Neural progenitor cell (in vitro differentiated cells): ENCODE results near the gene SIM2. TPM values are rescaled to one million over a fixed set of nuclear protein-coding genes. Genes with fewer than 3 reads are reported as not detected.

ENCODE experiments used
- DNase-seq: peaks from one replicate; pipeline ENCODE4 v3.0.0-alpha.2; 2016; ENCODE audit warnings: low spot score
- H2AFZ ChIP-seq: fragments of 200-600 bp; sonication (generic); replicated peaks from 2 replicates; pipeline ENCODE4 v1.6.1; 2016; ENCODE audit warnings: antibody characterized with exemption
- H3F3A ChIP-seq: fragments of 200-600 bp; sonication (generic); 2 replicates; pipeline ENCODE4 v1.6.1; 2016; ENCODE audit warnings: antibody characterized with exemption, low read depth
- H3K27ac ChIP-seq: fragments of 200-600 bp; sonication (generic); 2 replicates; pipeline ENCODE4 v1.5.1; 2016; ENCODE audit warnings: mild to moderate bottlenecking
- H3K27me3 ChIP-seq: fragments of 200-600 bp; sonication (generic); 2 replicates; pipeline ENCODE4 v1.6.1; 2016; ENCODE audit warnings: mild to moderate bottlenecking, moderate library complexity
- H3K36me3 ChIP-seq: fragments of 200-600 bp; sonication (generic); 2 replicates; pipeline ENCODE4 v1.5.1; 2016
- H3K4me1 ChIP-seq: fragments of 200-600 bp; sonication (generic); 2 replicates; pipeline ENCODE4 v1.6.1; 2016; ENCODE audit warnings: mixed run types
- H3K4me2 ChIP-seq: fragments of 200-600 bp; sonication (generic); 2 replicates; pipeline ENCODE4 v1.6.1; 2016
- H3K4me3 ChIP-seq: fragments of 200-600 bp; sonication (generic); 2 replicates; pipeline ENCODE4 v1.5.1; 2016
- H3K79me2 ChIP-seq: fragments of 200-600 bp; sonication (generic); 2 replicates; pipeline ENCODE4 v1.6.1; 2016; ENCODE audit warnings: low read depth
- H3K9ac ChIP-seq: fragments of 200-600 bp; sonication (generic); 2 replicates; pipeline ENCODE4 v1.6.1; 2016
- H3K9me3 ChIP-seq: fragments of 200-600 bp; sonication (generic); 2 replicates; pipeline ENCODE4 v1.5.1; 2016; ENCODE audit warnings: low read depth
- H4K20me1 ChIP-seq: fragments of 200-600 bp; sonication (generic); 2 replicates; pipeline ENCODE4 v1.6.1; 2016; ENCODE audit warnings: low read depth
- H3K27ac Mint-ChIP-seq: 3 replicates; pipeline ENCODE4 v1.8.0; 2021; ENCODE audit warnings: mixed read lengths
- H3K27me3 Mint-ChIP-seq: 2 replicates; pipeline ENCODE4 v1.8.0; 2022; ENCODE audit warnings: low read depth, mild to moderate bottlenecking, inconsistent platforms, moderate library complexity, mixed read lengths; ENCODE audit not compliant: insufficient read depth
- H3K36me3 Mint-ChIP-seq: 3 replicates; pipeline ENCODE4 v1.8.0; 2021; ENCODE audit warnings: mixed read lengths
- H3K4me1 Mint-ChIP-seq: 3 replicates; pipeline ENCODE4 v1.8.0; 2021; ENCODE audit warnings: mixed read lengths
- H3K4me3 Mint-ChIP-seq: 3 replicates; pipeline ENCODE4 v1.8.0; 2021; ENCODE audit warnings: mild to moderate bottlenecking, moderate library complexity, mixed read lengths
- H3K9me3 Mint-ChIP-seq: 3 replicates; pipeline ENCODE4 v1.8.0; 2020; ENCODE audit warnings: mixed read lengths
- EZH2 ChIP-seq: fragments of 200-600 bp; sonication (generic); IDR thresholded peaks from 2 replicates; pipeline ENCODE4 v1.6.1; 2017; ENCODE audit warnings: antibody characterized with exemption, mild to moderate bottlenecking, moderate library complexity
- EZH2phosphoT487 ChIP-seq: fragments of 200-600 bp; sonication (generic); IDR thresholded peaks from 2 replicates; pipeline ENCODE4 v1.6.1; 2017; ENCODE audit warnings: antibody characterized with exemption
- total RNA-seq: library from RNA; depleted of rRNA; stranded (reverse); fragments of >200 nt; gene quantifications from 2 replicates; pipeline ENCODE4 v1.2.3, GENCODE V29; 2015; ENCODE audit warnings: low replicate concordance
- TF ChIP-seq, protein P1 (sequence below): fragments of 200-600 bp; sonication (generic); IDR thresholded peaks from 2 replicates; pipeline ENCODE4 v1.5.1; 2017; ENCODE audit warnings: antibody characterized with exemption, mild to moderate bottlenecking

Gene SIM2
- total RNA-seq, 1 donor from 2014 or later = not detected

GRCh38 chr21:36672737-36673136 lies 26.2 kb upstream of the SIM2 start:
- peaks cover 15% of the 10 kb centered on the region for H3F3A ChIP-seq
- H3K27me3 ChIP-seq = peaks cover 13% of the 10 kb centered on the region
- Mint-ChIP-seq H3K36me3 (no peaks in the 10 kb centered on the region), H3K27ac (no peak overlapping the region), H3K4me1 (peaks cover 5% of the 10 kb centered on the region), H3K27me3 (no peaks in the 10 kb centered on the region), H3K4me3 (no peak overlapping the region), H3K9me3 (peaks cover 4% of the 10 kb centered on the region)
- H3K36me3 ChIP-seq = no peaks in the 10 kb centered on the region
- H3K9me3 ChIP-seq = peaks cover 8% of the 10 kb centered on the region
- H3K4me1 ChIP-seq = peaks cover 8% of the 10 kb centered on the region
- H3K4me3 ChIP-seq = no peak overlapping the region
- TF ChIP-seq, protein P1, sequence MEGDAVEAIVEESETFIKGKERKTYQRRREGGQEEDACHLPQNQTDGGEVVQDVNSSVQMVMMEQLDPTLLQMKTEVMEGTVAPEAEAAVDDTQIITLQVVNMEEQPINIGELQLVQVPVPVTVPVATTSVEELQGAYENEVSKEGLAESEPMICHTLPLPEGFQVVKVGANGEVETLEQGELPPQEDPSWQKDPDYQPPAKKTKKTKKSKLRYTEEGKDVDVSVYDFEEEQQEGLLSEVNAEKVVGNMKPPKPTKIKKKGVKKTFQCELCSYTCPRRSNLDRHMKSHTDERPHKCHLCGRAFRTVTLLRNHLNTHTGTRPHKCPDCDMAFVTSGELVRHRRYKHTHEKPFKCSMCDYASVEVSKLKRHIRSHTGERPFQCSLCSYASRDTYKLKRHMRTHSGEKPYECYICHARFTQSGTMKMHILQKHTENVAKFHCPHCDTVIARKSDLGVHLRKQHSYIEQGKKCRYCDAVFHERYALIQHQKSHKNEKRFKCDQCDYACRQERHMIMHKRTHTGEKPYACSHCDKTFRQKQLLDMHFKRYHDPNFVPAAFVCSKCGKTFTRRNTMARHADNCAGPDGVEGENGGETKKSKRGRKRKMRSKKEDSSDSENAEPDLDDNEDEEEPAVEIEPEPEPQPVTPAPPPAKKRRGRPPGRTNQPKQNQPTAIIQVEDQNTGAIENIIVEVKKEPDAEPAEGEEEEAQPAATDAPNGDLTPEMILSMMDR = no peak
- TF ChIP-seq EZH2phosphoT487 = no peak
- TF ChIP-seq EZH2 = no peak
- H2AFZ ChIP-seq = no peak overlapping the region
- no peak overlapping the region for H3K4me2 ChIP-seq
- no peak overlapping the region for H3K27ac ChIP-seq
- DNase-seq = no peak
- H4K20me1 ChIP-seq = no peaks in the 10 kb centered on the region
- no peaks in the 10 kb centered on the region for H3K79me2 ChIP-seq
- H3K9ac ChIP-seq = no peak overlapping the region

GRCh38 chr21:36676039-36676950 lies 22.6 kb upstream of the SIM2 start:
- Histone ChIP-seq H3K9ac (no peak overlapping the region), H3K4me2 (no peak overlapping the region), H3K79me2 (no peaks in the 10 kb centered on the region), H3K4me3 (no peak overlapping the region), H2AFZ (no peak overlapping the region), H4K20me1 (no peaks in the 10 kb centered on the region), H3K27me3 (peaks cover 15% of the 10 kb centered on the region), H3K4me1 (peaks cover 8% of the 10 kb centered on the region), H3K36me3 (no peaks in the 10 kb centered on the region), H3K9me3 (peaks cover 8% of the 10 kb centered on the region), H3K27ac (peak overlapping the region; percentile 24), H3F3A (peaks cover 15% of the 10 kb centered on the region)
- TF ChIP-seq EZH2 = no peak
- TF ChIP-seq EZH2phosphoT487 = no peak
- TF ChIP-seq, protein P1 = no peak
- DNase-seq = peak; percentile 53
- H3K4me3 Mint-ChIP-seq = no peak overlapping the region
- H3K4me1 Mint-ChIP-seq = peaks cover 5% of the 10 kb centered on the region
- peaks cover 2% of the 10 kb centered on the region for H3K27me3 Mint-ChIP-seq
- no peaks in the 10 kb centered on the region for H3K36me3 Mint-ChIP-seq
- peaks cover 23% of the 10 kb centered on the region for H3K9me3 Mint-ChIP-seq
- H3K27ac Mint-ChIP-seq = peak overlapping the region; percentile 1

DNA sequence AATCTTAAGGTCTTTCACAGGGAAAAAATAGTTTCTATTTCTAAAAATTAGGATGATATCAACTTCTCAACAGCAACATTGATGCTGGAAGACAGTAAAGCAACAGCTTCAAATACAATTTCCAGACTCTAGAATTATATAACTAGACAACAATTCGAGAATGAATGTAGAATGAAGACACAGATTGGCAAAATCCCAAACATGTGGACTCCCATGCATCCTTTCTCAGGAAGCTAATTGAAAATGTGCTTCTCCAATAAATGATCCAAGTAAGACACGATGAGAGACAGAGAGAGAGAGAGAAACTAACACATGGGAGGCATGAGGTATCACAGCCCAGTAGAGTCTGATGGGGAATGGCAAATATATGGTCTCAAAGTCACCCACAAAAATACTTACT lies 21.5 kb upstream of the SIM2 start:
- H3K4me3 Mint-ChIP-seq = no peak overlapping the region
- H3K4me1 Mint-ChIP-seq = peaks cover 5% of the 10 kb centered on the region
- no peaks in the 10 kb centered on the region for H3K79me2 ChIP-seq
- peaks cover 24% of the 10 kb centered on the region for H3K27me3 ChIP-seq
- H3K27ac Mint-ChIP-seq = no peak overlapping the region
- H2AFZ ChIP-seq = no peak overlapping the region
- H3K9me3 ChIP-seq = peaks cover 8% of the 10 kb centered on the region
- H3K4me3 ChIP-seq = no peak overlapping the region
- peaks cover 8% of the 10 kb centered on the region for H3K4me1 ChIP-seq
- DNase-seq = no peak
- no peak for TF ChIP-seq EZH2phosphoT487
- TF ChIP-seq EZH2 = no peak
- TF ChIP-seq, protein P1 = no peak
- H3K27me3 Mint-ChIP-seq = peaks cover 6% of the 10 kb centered on the region
- H3K36me3 Mint-ChIP-seq = no peaks in the 10 kb centered on the region
- H3K27ac ChIP-seq = no peak overlapping the region
- peaks cover 15% of the 10 kb centered on the region for H3F3A ChIP-seq
- peaks cover 26% of the 10 kb centered on the region for H3K9me3 Mint-ChIP-seq
- no peak overlapping the region for H3K4me2 ChIP-seq
- H3K36me3 ChIP-seq = no peaks in the 10 kb centered on the region
- no peaks in the 10 kb centered on the region for H4K20me1 ChIP-seq
- H3K9ac ChIP-seq = no peak overlapping the region
